Measurements from ENCODE around the gene IPO9. TPM values are rescaled to one million over a fixed set of nuclear protein-coding genes. Genes with fewer than 3 reads are reported as not detected.
A peak's percentile ranks its signal among the peaks of the same experiment; 100 is the strongest.
"Not testable (repeated sequence)": the region's sequence is repeated elsewhere in the genome, so short reads cannot be mapped to it uniquely, and the experiment has no call there.

The IPO9 gene
- total RNA-seq, 2 experiments from 2014 or later = 69.2 to 69.4 TPM

DNA sequence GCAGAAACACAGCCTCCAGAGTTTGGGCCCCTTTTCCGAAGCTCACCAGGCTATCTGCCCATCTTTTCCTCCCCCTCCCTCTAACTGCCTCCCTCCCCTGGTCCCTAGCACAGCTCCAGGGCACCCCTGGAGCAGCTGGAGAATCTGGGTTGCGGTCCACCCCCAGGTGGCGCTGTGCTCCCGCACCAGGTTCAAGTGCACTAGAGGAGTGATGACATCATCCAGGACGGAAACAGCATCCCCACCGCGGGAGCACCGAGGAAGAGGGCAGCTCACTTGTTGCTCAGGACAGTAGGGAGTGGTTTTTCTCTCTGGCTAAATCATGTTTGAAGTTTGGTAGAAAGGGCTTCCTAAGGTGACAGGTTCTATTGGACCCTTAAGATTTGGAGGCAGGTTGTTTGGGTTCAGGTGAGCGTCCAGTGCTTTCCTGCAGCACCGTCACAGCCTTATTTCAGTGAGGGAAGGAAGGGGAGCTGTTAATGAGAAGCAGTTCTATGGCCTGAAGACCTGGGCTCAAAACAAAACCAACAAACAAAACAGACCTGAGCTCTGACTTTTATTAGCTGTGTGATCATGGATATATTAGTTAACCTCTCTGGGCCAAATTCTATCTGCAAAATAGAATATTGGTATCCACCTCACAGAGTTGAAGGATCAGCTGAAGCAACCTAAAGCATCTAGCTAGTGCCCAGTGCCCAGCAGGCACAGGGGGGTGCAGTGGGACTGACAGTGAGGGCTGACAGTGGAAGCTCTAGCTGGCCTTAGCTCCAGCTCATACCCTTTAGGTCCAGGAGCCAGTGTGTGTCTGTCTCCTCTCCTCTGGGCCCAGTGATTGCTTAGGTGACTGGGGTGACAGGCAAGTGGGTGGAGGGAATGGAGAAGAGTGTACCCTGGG is 67.2 kb downstream of the IPO9 start:
- peak; percentile 85 for DNase-seq
- no peak overlapping the region for H3K27ac Mint-ChIP-seq
- H3K9me3 Mint-ChIP-seq = no peaks in the 10 kb centered on the region
- H3K27me3 Mint-ChIP-seq = peaks cover 18% of the 10 kb centered on the region
- H3K36me3 Mint-ChIP-seq = no peaks in the 10 kb centered on the region
- H3K4me3 Mint-ChIP-seq = peak overlapping the region; percentile 43
- peaks cover 5% of the 10 kb centered on the region for H3K4me1 Mint-ChIP-seq

DNA sequence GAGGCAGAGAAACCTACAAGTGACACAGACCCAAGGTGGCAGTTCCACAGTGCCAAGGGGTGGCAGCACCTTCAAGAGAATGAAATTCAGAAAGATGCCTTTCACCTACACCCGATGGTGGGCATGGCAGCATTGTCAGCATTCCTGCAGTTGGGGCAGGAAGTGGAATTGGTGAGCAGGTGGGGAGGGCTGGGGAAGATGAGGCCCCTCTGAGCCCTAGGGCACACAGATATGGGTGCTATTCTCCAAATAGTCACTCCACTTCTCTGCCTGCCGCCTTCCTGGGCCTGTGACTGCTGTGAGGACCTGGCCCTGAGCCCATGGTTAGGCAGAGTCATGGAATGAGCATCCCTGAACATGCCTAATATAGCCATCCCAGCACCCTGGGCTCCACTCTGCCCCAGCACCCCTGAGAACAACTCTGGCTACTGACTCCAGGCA is 68.0 kb downstream of the IPO9 start:
- DNase-seq = no peak
- Mint-ChIP-seq H3K9me3 (no peaks in the 10 kb centered on the region), H3K4me1 (peaks cover 5% of the 10 kb centered on the region), H3K36me3 (no peaks in the 10 kb centered on the region), H3K4me3 (no peak overlapping the region), H3K27me3 (peaks cover 12% of the 10 kb centered on the region), H3K27ac (no peak overlapping the region)

DNA sequence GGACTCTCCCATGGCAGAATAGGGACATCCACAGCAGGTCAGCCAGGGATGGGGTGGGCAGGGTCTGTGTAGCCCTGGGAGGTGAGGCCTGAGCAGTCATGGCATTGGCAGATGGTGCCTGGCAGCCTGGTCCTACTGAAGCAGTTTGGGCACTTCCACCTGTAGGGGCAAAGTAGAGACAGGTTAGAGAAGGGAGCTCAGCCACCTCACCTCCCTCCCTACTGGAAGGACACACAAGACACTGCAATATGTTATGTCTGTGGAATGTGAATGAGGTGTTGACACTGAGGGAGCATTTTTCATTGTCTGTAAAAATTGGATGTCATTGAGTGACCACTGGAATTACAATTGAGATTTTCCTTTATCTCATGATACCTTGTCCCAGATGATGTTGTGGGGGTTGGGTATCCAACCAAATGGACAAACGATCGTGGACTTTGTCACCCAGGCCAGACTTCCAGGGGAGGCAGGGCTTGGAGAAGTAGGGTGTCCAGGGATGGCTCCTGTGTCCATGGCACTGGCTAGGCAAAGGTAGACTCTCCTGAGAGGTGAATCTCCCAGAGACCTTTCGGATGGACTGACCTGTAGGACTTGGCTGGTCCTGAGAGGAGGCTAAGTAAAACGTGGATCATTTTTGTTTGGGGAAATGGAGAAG is 69.4 kb downstream of the IPO9 start:
- H3K9me3 Mint-ChIP-seq = no peaks in the 10 kb centered on the region
- H3K4me1 Mint-ChIP-seq = peaks cover 5% of the 10 kb centered on the region
- H3K27me3 Mint-ChIP-seq = peaks cover 3% of the 10 kb centered on the region
- H3K4me3 Mint-ChIP-seq = no peak overlapping the region
- H3K36me3 Mint-ChIP-seq = no peaks in the 10 kb centered on the region
- no peak overlapping the region for H3K27ac Mint-ChIP-seq
- no peak for DNase-seq

DNA sequence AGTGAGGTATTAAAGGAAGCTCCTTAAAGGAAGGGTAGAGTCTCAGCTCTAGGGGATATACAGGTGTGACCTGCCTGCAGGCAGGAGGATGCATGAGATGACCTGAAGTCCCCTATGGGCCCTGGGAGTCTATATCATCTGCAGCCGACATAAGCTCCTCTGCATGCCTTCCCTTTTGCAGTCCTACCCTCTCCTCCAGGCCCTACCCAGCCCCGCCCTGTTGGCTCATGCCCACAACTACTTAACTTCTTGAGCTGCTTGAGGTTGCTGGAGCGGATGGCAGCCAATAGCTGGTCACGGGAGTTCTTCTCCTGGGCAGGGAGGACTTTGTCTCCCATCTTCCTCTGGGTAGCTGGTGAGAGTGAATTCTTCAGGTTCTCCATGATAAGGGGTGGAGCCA is 70.0 kb downstream of the IPO9 start:
- no peak overlapping the region for H3K27ac Mint-ChIP-seq
- peaks cover 5% of the 10 kb centered on the region for H3K4me1 Mint-ChIP-seq
- no peak for DNase-seq
- H3K36me3 Mint-ChIP-seq = no peaks in the 10 kb centered on the region
- no peak overlapping the region for H3K4me3 Mint-ChIP-seq
- H3K27me3 Mint-ChIP-seq = no peaks in the 10 kb centered on the region
- H3K9me3 Mint-ChIP-seq = no peaks in the 10 kb centered on the region

DNA sequence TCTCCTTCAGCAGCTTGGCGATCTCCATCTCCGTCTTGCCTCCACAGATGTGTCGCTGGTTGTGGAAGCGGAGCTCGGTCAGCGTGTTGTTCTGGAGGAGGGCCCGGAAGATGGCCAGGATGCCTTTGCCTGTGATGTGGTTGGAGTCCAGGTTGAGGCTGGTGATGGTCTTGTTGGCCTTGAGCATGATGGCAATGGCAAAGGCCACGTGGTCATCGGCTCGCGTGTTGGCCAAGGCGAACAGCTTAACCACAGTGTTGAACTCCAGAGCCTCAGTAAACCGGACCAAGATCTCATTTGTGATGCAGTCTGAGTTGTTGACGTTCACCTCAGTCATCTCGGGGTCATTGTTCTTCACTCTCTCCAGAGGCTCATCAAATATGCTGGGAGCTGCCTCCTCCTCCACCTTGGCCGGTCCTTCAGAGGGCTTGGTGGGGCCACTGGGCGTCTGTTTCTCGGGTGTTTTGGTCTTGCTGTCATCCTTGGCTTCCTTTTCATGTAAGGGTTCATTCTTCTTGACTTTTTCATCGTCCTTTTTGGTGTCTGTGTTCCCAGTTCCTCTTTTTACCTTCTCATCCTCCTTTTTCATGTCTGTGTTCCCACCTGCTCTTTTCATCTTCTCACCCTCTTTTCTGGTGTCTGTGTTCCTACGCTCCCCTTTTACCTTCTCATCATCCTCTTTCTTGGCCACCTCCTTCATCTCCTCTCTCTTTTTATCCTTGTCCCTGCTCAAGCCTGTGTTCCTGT is 70.9 kb downstream of the IPO9 start:
- peaks cover 5% of the 10 kb centered on the region for H3K4me1 Mint-ChIP-seq
- no peaks in the 10 kb centered on the region for H3K36me3 Mint-ChIP-seq
- H3K4me3 Mint-ChIP-seq = no peak overlapping the region
- H3K9me3 Mint-ChIP-seq = no peaks in the 10 kb centered on the region
- no peak overlapping the region for H3K27ac Mint-ChIP-seq
- no peak for DNase-seq
- H3K27me3 Mint-ChIP-seq = no peaks in the 10 kb centered on the region

DNA sequence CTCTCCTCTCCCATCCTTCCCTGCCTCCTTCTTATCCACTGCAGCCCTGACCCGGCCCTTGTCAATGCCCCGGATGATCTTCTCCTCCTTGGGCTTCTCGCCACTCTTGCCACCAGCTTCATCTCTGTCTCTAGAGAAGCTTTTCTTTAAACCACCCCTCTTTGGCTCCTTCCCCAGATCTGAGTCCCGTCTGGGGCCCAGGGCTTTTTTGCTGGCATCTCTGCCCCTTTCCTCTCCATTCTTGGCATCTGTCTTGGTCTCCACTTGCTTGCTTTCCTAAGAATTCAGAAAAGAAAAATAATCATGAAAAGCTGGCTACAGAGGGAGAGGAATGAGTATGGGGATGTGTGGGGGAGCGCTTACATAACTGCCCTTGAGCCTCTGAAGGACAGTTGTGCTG is 71.5 kb downstream of the IPO9 start:
- Mint-ChIP-seq H3K4me1 (peaks cover 9% of the 10 kb centered on the region), H3K9me3 (no peaks in the 10 kb centered on the region), H3K36me3 (no peaks in the 10 kb centered on the region), H3K27ac (no peak overlapping the region), H3K27me3 (no peaks in the 10 kb centered on the region), H3K4me3 (no peak overlapping the region)
- no peak for DNase-seq

DNA sequence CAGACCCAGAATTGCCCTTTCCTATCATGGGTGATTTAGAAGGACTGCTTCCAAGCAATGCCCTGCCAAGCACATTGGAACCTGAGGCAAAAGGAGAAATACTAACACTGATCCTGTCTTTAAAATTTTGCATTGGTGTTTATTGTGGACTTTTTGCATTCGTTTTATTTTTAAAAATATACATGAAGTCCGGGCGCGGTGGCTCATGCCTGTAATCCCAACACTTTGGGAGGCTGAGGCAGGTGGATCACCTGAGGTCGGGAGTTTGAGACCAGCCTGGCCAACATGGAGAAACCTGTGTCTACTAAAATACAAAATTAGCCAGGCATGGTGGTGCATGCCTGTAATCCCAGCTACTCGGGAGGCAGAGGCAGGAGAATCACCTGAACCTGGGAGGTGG is 72.1 kb downstream of the IPO9 start:
- DNase-seq, H3K4me3 Mint-ChIP-seq, H3K27ac Mint-ChIP-seq, H3K9me3 Mint-ChIP-seq, H3K4me1 Mint-ChIP-seq, H3K27me3 Mint-ChIP-seq, H3K36me3 Mint-ChIP-seq: not testable (repeated sequence)

DNA sequence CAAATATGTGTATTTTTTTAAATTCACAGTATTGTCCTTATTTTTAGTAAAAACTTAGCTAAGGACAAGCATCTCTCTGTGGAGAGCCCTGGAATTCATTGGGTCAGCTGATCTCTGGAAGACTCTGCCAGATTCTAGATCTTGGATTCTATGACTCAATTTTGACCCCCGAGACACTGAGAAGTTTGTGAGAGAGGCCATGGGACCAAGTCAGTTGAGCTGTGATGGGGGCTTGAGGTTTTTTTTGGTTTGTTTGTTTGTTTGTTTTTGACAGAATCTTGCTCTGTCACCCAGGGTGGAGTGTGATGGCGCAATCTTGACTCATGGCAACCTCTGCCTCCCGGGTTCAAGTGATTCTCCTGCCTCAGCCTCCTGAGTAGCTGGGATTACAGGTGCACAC is 73.2 kb downstream of the IPO9 start:
- Mint-ChIP-seq H3K4me3 (no peak overlapping the region), H3K4me1 (peaks cover 4% of the 10 kb centered on the region), H3K27me3 (no peaks in the 10 kb centered on the region), H3K36me3 (no peaks in the 10 kb centered on the region), H3K9me3 (no peaks in the 10 kb centered on the region), H3K27ac (no peak overlapping the region)
- no peak for DNase-seq

DNA sequence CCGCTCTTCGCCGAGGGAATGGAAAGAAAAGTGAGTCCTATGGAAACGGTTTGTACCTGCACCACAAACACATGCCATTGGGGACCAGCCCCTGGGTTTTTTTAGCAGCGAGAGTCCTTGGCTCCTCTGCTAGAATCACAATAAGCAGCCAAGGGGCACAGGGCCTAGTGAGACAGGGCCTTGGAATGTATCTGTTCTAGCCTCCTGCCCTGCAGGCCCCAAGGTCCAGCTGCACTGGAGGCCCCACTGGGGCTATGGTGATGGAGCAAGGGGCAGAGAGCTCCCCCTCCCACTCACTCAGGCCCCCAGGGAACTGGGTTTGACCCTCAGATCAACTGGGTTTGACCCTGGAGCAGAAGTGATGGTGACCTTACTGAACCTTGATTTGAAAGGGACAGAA is 74.2 kb downstream of the IPO9 start:
- no peak overlapping the region for H3K4me3 Mint-ChIP-seq
- H3K27me3 Mint-ChIP-seq = no peaks in the 10 kb centered on the region
- no peaks in the 10 kb centered on the region for H3K9me3 Mint-ChIP-seq
- H3K36me3 Mint-ChIP-seq = no peaks in the 10 kb centered on the region
- H3K27ac Mint-ChIP-seq = no peak overlapping the region
- DNase-seq = no peak
- H3K4me1 Mint-ChIP-seq = peaks cover 4% of the 10 kb centered on the region

DNA sequence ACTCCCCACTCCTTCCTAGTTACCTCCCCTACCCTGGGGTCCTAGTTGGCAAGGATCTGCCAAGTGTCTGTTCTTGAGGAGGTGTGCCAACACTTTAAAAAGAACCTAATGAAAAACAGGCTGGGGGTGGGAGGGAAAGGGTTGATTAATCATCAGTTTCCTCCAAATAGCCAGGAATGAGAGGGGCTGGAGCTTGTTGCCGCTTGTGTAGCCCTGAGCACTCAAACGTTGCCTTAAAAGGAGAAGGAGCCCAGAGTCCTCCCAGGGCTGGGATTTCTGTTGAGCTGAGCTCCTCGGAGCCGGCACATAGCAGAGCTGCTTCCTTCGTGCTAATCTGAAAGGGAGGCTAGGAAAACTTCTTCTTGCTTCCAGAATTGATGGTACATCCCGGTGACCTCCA is 75.6 kb downstream of the IPO9 start:
- H3K36me3 Mint-ChIP-seq = no peaks in the 10 kb centered on the region
- no peak for DNase-seq
- H3K27ac Mint-ChIP-seq = no peak overlapping the region
- no peaks in the 10 kb centered on the region for H3K27me3 Mint-ChIP-seq
- H3K4me3 Mint-ChIP-seq = no peak overlapping the region
- peaks cover 4% of the 10 kb centered on the region for H3K4me1 Mint-ChIP-seq
- no peaks in the 10 kb centered on the region for H3K9me3 Mint-ChIP-seq

DNA sequence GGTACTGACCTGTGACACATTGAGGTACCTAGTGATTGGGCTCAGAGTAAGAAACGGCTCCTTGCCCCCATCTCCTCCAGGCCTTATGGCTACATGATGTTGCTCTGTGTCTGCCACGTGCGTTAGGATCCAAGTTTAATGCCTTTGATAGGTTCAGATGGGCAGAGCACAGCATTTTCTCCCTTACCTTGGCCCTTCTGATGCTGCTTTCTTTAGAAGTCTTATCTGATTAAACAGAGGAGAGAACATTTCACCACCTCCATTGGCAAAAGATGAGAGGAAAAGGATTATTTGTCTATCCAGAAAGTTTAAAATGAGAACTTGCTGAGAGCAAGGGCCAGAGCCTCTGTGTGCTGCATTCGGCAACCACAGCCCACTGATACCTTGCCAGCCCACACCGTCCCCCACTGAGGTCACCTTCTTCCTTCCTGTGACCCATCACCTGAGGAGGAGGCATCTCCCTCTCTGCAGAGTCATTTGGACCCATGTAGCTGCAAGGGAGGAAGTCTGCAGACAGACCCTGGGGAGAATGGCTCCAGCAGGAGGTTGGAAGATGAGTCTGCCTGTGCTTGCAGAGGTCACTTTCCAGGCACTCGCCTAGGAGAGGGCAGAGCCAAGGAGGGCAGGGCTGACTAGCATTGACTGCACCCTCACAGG is 76.4 kb downstream of the IPO9 start:
- Mint-ChIP-seq H3K4me1 (peaks cover 4% of the 10 kb centered on the region), H3K27me3 (peaks cover 3% of the 10 kb centered on the region), H3K4me3 (no peak overlapping the region), H3K9me3 (no peaks in the 10 kb centered on the region), H3K36me3 (no peaks in the 10 kb centered on the region), H3K27ac (no peak overlapping the region)
- DNase-seq = no peak

DNA sequence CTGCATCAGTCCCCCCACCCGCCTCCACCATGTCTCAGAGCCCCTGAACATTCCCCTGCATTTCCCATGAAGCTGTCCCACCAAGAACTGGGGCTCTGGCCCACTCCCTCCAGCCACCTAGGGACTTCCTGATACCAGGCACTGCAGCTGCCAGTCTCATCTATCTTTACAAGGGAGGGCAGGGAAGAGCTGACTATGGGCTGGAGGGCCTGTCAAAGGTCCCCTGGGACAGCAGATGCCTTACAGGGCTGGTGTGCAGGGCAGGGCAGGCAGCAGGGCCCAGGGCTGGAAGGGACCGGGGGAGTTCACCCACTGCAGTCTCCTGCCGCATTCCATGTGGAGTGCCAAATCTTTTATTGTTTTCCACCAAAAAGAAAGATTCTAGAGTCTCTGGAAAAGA is 77.4 kb downstream of the IPO9 start:
- H3K4me1 Mint-ChIP-seq = peaks cover 4% of the 10 kb centered on the region
- no peak overlapping the region for H3K27ac Mint-ChIP-seq
- no peak for DNase-seq
- H3K27me3 Mint-ChIP-seq = peaks cover 3% of the 10 kb centered on the region
- no peaks in the 10 kb centered on the region for H3K9me3 Mint-ChIP-seq
- H3K4me3 Mint-ChIP-seq = no peak overlapping the region
- H3K36me3 Mint-ChIP-seq = no peaks in the 10 kb centered on the region

DNA sequence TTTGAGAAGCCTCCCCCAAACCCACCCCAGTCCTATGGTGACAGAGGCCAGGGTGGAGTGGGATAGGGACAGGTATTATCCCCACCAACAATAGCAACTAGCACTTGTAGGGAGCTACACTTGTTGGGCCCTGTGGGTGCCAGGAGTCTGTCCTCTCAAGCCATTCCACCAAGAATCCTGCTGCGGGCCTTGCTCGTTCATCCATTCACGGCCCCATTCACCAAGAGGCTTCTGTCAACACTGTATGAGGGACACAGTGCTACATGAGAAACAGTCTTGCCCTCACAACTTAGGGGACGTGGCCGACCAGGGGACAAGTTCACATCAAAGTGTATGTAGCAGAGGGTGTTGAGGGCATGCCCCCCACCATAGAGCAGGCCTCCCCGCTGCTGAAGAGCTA is 78.7 kb downstream of the IPO9 start:
- H3K4me1 Mint-ChIP-seq = peaks cover 4% of the 10 kb centered on the region
- DNase-seq = no peak
- H3K27me3 Mint-ChIP-seq = peaks cover 3% of the 10 kb centered on the region
- no peak overlapping the region for H3K27ac Mint-ChIP-seq
- H3K4me3 Mint-ChIP-seq = no peak overlapping the region
- H3K9me3 Mint-ChIP-seq = no peaks in the 10 kb centered on the region
- no peaks in the 10 kb centered on the region for H3K36me3 Mint-ChIP-seq

DNA sequence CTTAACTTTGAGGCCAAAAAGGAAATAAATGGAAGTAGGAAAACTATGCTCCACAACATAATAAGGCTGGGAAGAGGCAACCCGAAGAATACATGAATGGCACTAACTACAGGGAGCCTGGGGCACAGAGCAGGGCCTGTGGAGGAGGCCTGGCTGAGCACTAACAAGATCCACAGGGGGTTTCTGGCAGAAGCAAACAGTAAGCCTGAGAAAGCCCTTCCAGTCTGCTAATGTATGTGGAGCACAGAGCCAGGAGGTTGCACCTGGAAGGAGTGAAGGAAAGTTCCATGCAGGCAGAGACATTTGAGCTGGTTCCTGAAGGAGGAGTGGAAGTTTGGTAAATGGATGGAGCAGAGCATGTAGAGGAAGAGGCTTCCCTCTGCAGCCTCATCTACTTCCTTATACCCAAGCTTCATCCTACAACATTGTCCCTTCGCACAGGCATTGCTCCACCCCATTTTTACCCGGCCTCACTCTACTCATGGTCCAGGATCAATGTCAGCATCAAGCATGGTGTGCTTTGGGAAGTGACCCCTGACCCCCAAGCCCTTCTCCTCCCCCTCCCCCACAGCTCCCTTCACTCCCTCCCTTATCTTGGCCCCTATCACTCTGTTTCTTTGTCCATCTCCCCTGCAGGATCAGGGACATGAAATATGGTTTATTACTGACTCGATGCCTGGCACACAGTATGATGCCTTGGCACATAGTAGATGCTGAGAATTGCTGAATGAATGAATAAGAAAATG is 83.0 kb downstream of the IPO9 start:
- no peak overlapping the region for H3K27ac Mint-ChIP-seq
- H3K9me3 Mint-ChIP-seq = no peaks in the 10 kb centered on the region
- DNase-seq = no peak
- no peak overlapping the region for H3K4me3 Mint-ChIP-seq
- H3K4me1 Mint-ChIP-seq = no peaks in the 10 kb centered on the region
- H3K27me3 Mint-ChIP-seq = peaks cover 13% of the 10 kb centered on the region
- H3K36me3 Mint-ChIP-seq = no peaks in the 10 kb centered on the region

All from activated naive CD8-positive, alpha-beta T cell treated with anti-CD3 and anti-CD28 coated beads for 36 hours (primary cell).